ENCODE measurements around the gene EFNA5.

DNA sequence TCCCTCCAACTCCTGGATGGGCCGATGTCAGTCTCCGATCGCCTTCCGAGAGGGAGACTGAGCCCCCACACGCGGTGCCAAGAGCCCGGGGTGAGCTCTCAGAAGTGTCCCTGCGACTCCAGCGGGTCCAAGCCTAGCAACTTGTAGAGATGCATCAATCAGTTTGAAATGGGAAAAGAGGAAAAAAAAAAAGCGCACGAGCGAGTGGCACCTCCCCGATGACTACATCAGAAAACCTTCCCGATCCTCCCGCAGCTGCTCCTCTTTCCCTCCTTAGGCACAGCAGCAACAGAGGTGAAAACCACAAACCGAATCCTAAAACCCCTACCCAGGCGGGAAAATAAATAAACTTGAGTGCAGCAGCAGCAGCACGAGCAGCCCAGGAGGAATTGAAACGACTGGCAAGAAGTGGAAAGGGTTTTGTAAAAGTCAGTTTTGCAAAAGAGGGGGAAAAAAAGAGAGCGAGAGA, 1.0 kb upstream of the EFNA5 start:
- TF ChIP-seq, protein P1, sequence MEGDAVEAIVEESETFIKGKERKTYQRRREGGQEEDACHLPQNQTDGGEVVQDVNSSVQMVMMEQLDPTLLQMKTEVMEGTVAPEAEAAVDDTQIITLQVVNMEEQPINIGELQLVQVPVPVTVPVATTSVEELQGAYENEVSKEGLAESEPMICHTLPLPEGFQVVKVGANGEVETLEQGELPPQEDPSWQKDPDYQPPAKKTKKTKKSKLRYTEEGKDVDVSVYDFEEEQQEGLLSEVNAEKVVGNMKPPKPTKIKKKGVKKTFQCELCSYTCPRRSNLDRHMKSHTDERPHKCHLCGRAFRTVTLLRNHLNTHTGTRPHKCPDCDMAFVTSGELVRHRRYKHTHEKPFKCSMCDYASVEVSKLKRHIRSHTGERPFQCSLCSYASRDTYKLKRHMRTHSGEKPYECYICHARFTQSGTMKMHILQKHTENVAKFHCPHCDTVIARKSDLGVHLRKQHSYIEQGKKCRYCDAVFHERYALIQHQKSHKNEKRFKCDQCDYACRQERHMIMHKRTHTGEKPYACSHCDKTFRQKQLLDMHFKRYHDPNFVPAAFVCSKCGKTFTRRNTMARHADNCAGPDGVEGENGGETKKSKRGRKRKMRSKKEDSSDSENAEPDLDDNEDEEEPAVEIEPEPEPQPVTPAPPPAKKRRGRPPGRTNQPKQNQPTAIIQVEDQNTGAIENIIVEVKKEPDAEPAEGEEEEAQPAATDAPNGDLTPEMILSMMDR (IDR thresholded peaks at IDR 0.05): no peak
- no peak for TF ChIP-seq POLR2A (IDR thresholded peaks at IDR 0.05)

Data from lower leg skin (tissue), 3 donors.